HCT116 (cell line): Measurements from ENCODE around the gene HYAL4.

Experiments
- EZH2 ChIP-seq: fragments of 200-600 bp; sonication (generic); IDR thresholded peaks from 2 replicates; pipeline ENCODE4 v1.6.1; 2017; ENCODE audit warnings: antibody characterized with exemption, mixed run types
- EZH2phosphoT487 ChIP-seq: fragments of 200-600 bp; IDR thresholded peaks from 2 replicates; pipeline ENCODE4 v1.6.1; 2018; ENCODE audit warnings: antibody characterized with exemption, borderline replicate concordance
- POLR2A ChIP-seq: IDR thresholded peaks from 2 replicates; pipeline ENCODE4 v1.7.0; 2011; ENCODE audit warnings: borderline replicate concordance; ENCODE audit not compliant: insufficient read depth, insufficient read length; ENCODE audit errors: extremely low read depth
- POLR2AphosphoS5 ChIP-seq: IDR thresholded peaks from 2 replicates; pipeline ENCODE4 v1.6.1; 2011; ENCODE audit warnings: mild to moderate bottlenecking, low read depth, low read length, moderate library complexity
- YY1 ChIP-seq: IDR thresholded peaks from 2 replicates; pipeline ENCODE4 v1.6.1; 2011; ENCODE audit warnings: low read length, low read depth, moderate library complexity, mild to moderate bottlenecking; ENCODE audit not compliant: insufficient replicate concordance; ENCODE audit errors: extremely low read depth
- TF ChIP-seq, protein P1 (sequence below), 3 experiments: fragments of 200-600 bp in 1 of 3; sonication (generic) in 1 of 3; IDR thresholded peaks in 2 of 3; conservative IDR thresholded peaks in 1 of 3; 2 replicates each; pipeline ENCODE4 v1.5.1; 2012 to 2017; ENCODE audit warnings: low read depth in 2 of 3, low read length in 2 of 3, antibody characterized with exemption in 1 of 3, borderline replicate concordance in 1 of 3, control low read depth in 1 of 3, mild to moderate bottlenecking in 1 of 3, mixed read lengths in 1 of 3, mixed run types in 1 of 3, moderate library complexity in 1 of 3; ENCODE audit not compliant: insufficient read depth in 1 of 3
- TF ChIP-seq, protein P2 (sequence below): IDR thresholded peaks from 2 replicates; pipeline ENCODE4 v1.6.1; 2011; ENCODE audit warnings: mild to moderate bottlenecking, low read length, moderate library complexity; ENCODE audit not compliant: insufficient replicate concordance; ENCODE audit errors: extremely low read depth

DNA sequence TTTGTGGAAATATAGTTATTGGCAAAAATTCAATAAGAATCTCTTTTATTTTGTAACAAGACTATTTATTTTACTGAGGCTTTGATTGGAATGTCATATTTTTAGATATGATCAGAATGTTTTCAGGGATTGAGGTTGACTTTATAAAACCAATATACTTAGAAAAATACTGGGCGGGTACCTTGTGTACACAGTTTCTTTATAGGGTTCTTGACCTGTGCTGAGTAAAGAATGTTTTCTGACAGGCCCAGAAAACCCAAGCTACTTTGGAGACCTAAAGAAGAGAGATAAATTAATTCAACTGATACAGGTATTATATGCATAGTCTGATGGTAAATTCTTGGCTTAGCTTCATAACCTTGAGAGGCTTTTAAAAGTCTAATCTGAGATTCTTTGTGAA lies 56.1 kb downstream of the HYAL4 start:
- TF ChIP-seq POLR2AphosphoS5 = no peak
- no peak for TF ChIP-seq POLR2A
- TF ChIP-seq, protein P1, sequence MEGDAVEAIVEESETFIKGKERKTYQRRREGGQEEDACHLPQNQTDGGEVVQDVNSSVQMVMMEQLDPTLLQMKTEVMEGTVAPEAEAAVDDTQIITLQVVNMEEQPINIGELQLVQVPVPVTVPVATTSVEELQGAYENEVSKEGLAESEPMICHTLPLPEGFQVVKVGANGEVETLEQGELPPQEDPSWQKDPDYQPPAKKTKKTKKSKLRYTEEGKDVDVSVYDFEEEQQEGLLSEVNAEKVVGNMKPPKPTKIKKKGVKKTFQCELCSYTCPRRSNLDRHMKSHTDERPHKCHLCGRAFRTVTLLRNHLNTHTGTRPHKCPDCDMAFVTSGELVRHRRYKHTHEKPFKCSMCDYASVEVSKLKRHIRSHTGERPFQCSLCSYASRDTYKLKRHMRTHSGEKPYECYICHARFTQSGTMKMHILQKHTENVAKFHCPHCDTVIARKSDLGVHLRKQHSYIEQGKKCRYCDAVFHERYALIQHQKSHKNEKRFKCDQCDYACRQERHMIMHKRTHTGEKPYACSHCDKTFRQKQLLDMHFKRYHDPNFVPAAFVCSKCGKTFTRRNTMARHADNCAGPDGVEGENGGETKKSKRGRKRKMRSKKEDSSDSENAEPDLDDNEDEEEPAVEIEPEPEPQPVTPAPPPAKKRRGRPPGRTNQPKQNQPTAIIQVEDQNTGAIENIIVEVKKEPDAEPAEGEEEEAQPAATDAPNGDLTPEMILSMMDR (IDR thresholded peaks at IDR 0.05 in 2 of 3, conservative IDR thresholded peaks at IDR 0.05 in 1 of 3; ENCODE audit: borderline replicate concordance in 1 of 3, insufficient read depth in 1 of 3, low read depth in 2 of 3, low read length in 2 of 3) = no peak
- TF ChIP-seq, protein P2, sequence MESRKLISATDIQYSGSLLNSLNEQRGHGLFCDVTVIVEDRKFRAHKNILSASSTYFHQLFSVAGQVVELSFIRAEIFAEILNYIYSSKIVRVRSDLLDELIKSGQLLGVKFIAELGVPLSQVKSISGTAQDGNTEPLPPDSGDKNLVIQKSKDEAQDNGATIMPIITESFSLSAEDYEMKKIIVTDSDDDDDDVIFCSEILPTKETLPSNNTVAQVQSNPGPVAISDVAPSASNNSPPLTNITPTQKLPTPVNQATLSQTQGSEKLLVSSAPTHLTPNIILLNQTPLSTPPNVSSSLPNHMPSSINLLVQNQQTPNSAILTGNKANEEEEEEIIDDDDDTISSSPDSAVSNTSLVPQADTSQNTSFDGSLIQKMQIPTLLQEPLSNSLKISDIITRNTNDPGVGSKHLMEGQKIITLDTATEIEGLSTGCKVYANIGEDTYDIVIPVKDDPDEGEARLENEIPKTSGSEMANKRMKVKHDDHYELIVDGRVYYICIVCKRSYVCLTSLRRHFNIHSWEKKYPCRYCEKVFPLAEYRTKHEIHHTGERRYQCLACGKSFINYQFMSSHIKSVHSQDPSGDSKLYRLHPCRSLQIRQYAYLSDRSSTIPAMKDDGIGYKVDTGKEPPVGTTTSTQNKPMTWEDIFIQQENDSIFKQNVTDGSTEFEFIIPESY = no peak
- TF ChIP-seq YY1 = no peak
- TF ChIP-seq EZH2 = no peak
- TF ChIP-seq EZH2phosphoT487 = no peak
